ENCODE measurements around the gene ZNF74.
"Not testable (repeated sequence)": the region's sequence is repeated elsewhere in the genome, so short reads cannot be mapped to it uniquely, and the experiment has no call there.

Gene ZNF74

GRCh38 chr22:20451129-20451778 lies 57.3 kb downstream of the ZNF74 start:
- not testable (repeated sequence) for DNase-seq

- no peak for DNase-seq
Observed at GRCh38 chr22:20451920-20452319, 58.0 kb downstream of the ZNF74 start.

GRCh38 chr22:20453222-20453621 lies 59.3 kb downstream of the ZNF74 start:
- DNase-seq, result no peak

GRCh38 chr22:20455709-20456063 lies 61.7 kb downstream of the ZNF74 start:
- no peak for DNase-seq

- peak; percentile 38 to 43 for DNase-seq
Observed at GRCh38 chr22:20456064-20456721, 62.2 kb downstream of the ZNF74 start.

- DNase-seq, result no peak
Observed at GRCh38 chr22:20456722-20457076, 62.7 kb downstream of the ZNF74 start.

- no peak for DNase-seq
Observed at GRCh38 chr22:20457506-20458240, 63.7 kb downstream of the ZNF74 start.

Measured in hippocampal formation (tissue), 2 donors.